ELR (cell line): ENCODE data around the gene PLA2G4C.
"Not testable (repeated sequence)": the region's sequence is repeated elsewhere in the genome, so short reads cannot be mapped to it uniquely, and the experiment has no call there.

Experiments used
- DNase-seq: peaks from one replicate; pipeline ENCODE4 v3.0.0-alpha.2; 2015; ENCODE audit warnings: low read depth

The PLA2G4C gene

DNA sequence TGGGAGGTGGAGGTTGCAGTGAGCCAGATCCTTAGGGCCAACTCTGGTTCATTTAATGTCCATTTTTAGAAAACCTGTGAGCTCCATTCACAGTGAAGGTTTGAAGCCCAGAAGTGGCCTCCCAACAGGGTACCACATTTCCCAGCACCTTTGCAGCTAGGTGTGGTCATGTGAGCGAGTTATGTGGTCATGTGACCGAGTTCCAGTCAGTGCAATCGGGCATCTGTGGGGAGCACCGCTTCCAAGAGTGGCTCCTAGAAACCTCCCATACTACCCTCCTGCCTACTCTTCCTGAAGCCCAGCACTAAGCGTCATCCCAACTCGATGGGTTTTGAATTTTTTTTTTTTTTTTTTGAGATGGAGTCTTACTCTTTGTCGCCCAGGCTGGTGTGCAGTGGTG is 663 bp upstream of the PLA2G4C start:
- no peak for DNase-seq

GRCh38 chr19:48108997-48109782 is 1.4 kb downstream of the PLA2G4C start:
- no peak for DNase-seq

- no peak for DNase-seq
These were observed 6.7 kb downstream of the PLA2G4C start for GRCh38 chr19:48103922-48104321.

- peak; percentile 71 for DNase-seq
These were observed 7.5 kb downstream of the PLA2G4C start for GRCh38 chr19:48102870-48103751.

- peak; percentile 32 for DNase-seq
These were observed 14.9 kb downstream of the PLA2G4C start for GRCh38 chr19:48095612-48096175.

GRCh38 chr19:48094855-48095203 is 15.8 kb downstream of the PLA2G4C start:
- no peak for DNase-seq

DNA sequence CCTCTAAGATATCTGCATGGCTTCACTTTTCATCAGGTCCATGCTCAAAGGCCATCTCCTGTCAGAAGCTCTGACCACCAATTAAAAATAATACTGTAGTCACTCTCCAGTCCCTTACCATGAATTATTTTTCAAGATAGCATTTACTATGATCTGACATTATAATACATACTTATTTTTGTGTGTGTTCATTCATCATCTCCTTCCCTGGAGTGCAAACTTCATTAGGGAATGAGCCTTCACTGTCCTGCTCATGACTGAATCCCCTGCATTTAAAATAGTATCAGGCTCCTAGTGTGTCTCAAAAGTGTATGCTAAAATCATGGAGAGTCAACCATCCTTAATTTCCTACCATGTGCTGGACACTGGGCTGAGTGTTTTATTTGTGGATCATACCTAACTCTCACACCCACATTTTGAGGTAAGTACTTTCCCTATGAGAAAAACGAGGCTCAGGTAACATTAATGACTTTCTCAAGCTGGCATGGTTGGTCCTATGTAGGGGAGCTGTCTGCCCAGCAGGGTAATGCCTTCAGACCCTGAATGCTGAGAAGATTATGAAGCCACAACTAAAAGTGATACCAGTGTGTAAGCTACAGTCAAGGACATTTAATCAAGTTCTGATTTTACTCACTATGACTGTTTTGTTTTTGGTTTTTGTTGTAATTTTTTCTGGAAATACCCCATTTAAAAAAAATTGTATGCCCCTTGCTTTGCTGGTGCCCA is 16.3 kb downstream of the PLA2G4C start:
- DNase-seq = no peak

DNA sequence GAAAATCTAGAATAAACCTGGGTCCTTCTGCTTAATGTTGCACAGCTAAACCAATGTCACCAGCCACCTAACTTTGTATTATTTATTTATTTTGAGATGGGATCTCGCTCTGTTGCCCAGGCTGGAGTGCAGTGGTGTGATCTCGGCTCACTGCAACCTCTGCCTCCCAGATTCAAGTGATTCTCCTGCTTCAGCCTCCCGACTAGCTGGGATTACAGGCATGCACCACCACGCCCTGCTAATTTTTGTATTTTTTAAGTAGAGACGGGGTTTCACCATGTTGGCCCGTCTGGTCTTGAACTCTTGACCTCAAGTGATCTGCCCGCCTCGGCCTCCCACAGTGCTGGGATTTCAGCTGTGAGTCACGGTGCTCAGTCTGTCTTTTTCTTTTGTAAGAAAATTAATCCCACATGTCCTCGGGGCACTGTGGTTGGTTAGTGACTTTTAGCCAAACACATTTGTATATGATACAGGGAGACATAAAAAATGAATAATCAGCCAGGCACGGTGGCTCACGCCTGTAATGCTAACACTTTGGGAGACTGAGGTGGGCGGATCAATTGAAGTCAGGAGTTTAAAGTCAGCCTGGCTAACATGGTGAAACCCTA is 19.4 kb downstream of the PLA2G4C start:
- DNase-seq = peak; percentile 95

DNA sequence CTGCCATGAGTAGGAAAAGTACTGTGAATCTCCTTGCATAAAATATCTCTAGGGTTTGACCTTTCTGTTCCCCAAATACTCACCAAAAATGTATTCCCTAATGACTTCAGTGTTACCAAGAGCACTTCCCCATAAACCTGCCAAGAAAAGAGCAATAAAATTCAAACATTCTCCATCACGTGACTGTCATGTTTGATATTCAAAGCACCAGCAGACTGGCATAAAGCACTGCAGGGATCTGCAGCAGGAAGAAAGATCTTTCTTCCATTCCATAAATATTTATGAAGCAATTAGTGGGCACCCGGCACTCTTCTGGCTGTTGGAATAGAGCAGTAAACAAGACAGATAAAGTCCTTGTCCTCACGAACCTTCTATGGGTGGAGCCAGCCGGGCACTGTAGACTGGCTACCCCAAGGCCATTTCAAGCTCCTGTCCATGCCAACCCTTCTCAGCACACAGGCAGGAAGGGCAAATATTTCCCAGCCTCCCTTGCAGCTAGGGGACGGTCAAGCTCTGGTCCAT is 20.3 kb downstream of the PLA2G4C start:
- DNase-seq = no peak

GRCh38 chr19:48088991-48089390 is 21.6 kb downstream of the PLA2G4C start:
- DNase-seq = not testable (repeated sequence)

DNA sequence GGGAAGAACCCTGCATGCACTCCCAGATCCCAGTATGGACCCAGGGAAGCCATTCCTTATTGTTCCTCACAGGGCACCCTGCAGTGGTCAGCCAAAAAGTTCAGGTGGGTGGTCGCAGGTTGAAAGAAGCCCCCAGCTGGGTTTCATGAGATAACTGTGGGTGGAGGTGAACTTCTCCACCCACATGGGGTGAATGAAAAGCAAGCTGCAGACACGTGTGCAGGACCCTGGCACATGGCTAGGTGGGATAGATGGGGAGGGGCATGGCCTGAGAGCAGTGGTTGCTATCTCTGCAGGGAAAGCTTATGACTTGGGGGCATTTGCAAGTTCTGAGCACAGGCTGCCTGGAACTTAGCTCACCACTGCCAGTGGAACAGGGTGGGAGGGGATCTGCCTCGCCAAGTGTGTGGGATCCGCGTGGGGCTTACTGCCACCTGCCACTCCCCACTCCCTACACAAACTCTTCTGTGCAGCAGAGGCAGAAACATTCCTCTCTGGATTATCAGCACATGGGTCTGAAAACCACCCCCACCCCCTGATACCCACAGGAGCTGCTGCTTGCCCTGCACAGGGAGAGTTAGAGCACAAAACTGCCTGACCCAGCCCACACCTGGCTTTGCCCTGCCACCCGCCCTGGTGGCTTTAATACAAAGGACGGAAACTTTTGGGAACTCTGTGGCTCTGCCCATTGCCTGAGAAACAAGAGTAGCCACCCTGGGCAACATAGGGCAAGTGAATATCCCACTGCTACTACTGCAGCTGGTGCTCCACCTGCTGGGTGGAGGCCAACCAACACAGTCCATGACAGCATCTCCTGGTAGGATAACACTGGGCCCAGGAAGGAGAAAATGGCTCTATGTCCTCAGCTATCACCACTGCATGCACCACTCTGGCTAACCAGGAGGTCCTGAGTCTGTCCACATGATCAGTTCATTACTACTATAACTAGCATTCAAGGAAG is 24.4 kb downstream of the PLA2G4C start:
- DNase-seq = no peak

DNA sequence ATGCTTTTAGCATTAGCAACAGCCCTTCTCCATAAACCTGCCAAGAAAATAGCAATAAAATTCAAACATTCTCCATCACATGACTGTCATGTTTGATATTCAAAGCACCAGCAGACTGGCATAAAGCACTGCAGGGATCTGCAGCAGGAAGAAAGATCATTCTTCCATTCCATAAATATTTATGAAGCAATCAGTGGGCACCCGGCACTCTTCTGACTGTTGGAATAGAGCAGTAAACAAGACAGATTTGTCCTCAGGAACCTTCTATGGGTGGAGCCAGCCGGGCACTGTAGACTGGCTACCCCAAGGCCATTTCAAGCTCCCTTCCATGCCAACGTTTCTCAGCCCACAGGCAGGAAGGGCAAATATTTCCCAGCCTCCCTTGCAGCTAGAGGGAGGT is 25.5 kb downstream of the PLA2G4C start:
- no peak for DNase-seq

DNA sequence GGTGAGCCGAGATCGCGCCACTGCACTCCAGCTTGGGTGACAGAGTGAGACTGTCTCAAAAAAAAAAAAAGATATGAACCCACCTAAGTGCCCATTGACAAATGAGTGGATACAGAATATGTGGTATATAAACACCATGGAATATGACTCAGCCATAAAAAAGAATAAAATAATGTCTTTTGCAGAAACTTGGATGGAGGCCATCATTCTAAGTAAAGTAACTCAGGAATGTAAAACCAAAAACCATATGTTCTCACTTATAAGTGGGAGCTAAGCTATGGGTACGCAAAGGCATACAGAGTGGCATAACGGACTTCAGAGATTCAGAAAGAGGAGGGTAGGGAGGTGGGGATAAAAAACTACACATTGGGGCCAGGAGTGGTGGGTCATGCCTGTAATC is 29.5 kb downstream of the PLA2G4C start:
- peak; percentile 27 for DNase-seq

DNA sequence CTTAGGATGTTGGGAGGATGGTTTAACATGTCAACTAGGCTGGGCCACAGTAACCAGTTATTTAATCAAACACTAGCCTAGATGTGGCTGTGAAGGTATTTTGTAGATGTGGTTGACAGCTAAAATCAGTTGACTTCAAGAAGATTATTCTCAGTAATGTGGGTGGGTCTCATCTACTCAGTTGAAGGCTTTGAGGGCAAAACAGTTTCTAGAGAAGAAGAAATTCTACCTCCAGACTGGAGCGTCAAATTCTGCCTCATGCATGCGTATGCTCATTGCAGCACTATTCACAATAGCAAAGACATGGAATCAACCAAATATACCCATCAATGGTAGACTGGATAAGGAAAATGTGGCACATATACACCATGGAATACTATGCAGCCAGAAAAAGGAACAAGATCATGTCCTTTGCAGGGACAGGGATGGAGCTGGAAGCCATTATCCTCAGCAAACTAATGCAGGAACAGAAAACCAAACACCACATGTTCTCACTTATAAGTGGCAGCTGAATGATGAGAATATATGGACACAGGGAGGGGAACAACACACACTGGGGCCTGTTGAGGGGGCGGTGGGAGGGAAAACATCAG is 40.3 kb downstream of the PLA2G4C start:
- not testable (repeated sequence) for DNase-seq

DNA sequence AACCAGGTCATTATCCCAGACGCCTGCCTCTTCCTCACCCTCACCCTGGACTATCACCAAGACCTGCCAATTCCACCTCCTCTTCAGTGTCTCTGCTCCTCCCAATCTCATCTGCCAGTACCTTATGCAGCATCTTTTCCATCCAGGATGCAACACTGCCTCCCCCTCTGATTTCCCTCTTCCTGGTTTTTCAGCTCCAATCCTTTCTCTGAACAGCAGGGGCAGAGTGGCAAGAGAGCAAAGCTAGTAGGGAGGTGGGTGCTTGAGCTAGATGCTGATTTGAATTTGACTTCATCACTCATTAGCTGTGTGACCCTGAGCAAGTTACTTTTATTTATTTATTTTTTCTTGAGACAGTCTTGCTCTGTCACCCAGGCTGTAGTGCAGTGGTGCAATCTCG is 41.2 kb downstream of the PLA2G4C start:
- DNase-seq = no peak

DNA sequence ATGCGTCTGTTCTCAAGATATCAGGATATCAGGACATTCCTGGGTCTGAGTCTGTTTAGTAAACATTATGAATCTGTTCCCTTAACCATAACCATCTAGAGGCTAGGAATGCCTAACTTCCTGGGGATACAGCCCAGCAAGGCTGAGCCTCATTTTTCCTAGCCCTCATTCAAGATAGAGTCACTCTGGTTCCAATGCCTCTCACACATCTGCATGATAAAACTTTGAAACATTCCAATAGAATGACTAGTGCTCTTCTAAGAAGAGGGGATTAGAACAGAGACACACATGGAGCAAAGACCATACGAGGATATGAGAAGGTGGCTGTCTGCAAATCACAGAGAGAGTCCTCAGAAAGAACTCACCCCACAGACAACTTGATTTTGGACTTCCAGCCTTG is 46.1 kb downstream of the PLA2G4C start:
- DNase-seq = peak; percentile 52

DNA sequence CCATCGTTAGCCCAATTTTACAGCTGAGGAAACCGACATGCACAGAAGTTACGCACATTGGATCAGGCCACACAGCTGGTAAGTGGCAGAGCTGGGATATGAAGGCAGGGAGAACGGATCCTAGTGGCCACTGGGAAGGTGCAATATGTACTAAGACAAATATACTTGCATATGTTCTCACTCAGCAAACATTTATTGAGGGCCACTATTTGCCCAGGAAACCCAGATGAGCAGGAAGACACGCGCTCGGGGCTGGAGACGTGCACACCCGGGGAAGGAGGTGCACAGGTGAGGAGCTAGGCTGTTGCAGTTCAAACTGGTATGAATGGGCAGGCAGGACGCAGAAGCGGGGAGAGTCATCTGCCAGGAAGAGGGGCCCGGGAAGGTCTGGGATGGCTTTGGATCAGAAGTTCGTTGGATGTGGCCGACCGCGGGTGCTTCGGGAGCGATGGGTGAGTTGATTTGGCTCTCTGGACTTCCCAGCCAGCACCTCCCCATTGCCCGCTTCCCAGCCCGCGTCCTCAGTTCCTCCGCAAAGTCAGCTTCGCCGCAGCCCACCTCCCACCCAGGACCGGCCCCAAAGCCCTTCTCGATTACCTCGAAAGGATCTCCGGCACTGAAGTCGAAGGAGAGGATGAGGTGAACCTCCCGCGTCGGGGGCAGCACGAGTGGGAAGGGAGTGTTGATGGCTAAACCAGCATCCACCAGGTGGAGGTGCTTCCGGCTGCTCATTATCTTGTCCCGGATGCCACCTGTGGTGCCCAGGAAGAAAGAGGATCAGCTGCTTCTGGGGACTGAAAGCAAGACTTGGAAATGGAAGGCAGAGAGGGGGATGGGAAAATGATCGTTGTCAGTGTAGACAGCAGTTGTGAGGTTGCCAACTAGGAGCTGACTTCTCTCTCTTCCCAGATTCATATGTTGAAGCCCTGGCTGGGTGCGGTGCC is 48.9 kb downstream of the PLA2G4C start:
- no peak for DNase-seq

DNA sequence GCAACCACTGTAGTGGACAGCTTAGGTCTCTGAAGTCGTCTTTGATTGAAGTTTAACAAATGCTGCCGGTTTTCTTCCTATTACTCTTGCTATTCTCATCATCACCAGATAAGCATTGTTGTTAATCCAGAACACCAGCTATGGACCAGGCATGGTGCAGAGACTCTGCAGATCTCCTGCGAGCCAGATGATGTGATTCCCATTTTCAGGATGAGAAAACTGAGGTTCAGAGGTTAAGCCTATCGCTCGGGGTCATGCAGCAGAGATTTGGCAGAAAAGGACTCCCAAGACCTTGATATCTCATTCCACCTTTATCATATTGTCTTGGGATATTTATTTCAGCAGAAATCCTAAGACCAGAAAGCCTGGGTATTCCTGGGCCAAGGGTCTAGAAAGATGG is 50.2 kb downstream of the PLA2G4C start:
- no peak for DNase-seq

- no peak for DNase-seq
These were observed 51.3 kb downstream of the PLA2G4C start for GRCh38 chr19:48059331-48059730.
